ENCODE data around the gene SH3PXD2B.
A peak's percentile ranks its signal among the peaks of the same experiment; 100 is the strongest.
"Not testable (repeated sequence)": the region's sequence is repeated elsewhere in the genome, so short reads cannot be mapped to it uniquely, and the experiment has no call there.

Gene SH3PXD2B

GRCh38 chr5:172402531-172403188 is 51.7 kb downstream of the SH3PXD2B start:
- peaks cover 44% of the 10 kb centered on the region for H3K4me1 ChIP-seq (ENCODE audit: control insufficient read depth, insufficient read depth, low read length)
- no peaks in the 10 kb centered on the region for H3K9me3 ChIP-seq (ENCODE audit: control insufficient read depth, low read length)
- no peak overlapping the region for H3K4me3 ChIP-seq (ENCODE audit: low read length)
- no peaks in the 10 kb centered on the region for H3K27me3 ChIP-seq (replicated peaks; ENCODE audit: control insufficient read depth, insufficient read depth, low read length)
- no peak for DNase-seq (ENCODE audit: low read depth)
- peaks cover 27% of the 10 kb centered on the region for H3K36me3 ChIP-seq (ENCODE audit: control insufficient read depth, insufficient read depth, low read length, severe bottlenecking)
- H3K9ac ChIP-seq (ENCODE audit: low read length) = peak overlapping the region; percentile 78

- Histone ChIP-seq H3K4me1 (ENCODE audit: control insufficient read depth, insufficient read depth, low read length) (peaks cover 38% of the 10 kb centered on the region), H3K36me3 (ENCODE audit: control insufficient read depth, insufficient read depth, low read length, severe bottlenecking) (peaks cover 27% of the 10 kb centered on the region)
- H3K9me3 ChIP-seq (ENCODE audit: control insufficient read depth, low read length); H3K27me3 ChIP-seq (replicated peaks; ENCODE audit: control insufficient read depth, insufficient read depth, low read length); DNase-seq (ENCODE audit: low read depth); H3K4me3 ChIP-seq (ENCODE audit: low read length); H3K9ac ChIP-seq (ENCODE audit: low read length): not testable (repeated sequence)
Observed at GRCh38 chr5:172402031-172402430, 52.3 kb downstream of the SH3PXD2B start.

- Histone ChIP-seq H3K9ac (ENCODE audit: low read length) (peak overlapping the region; percentile 60), H3K4me1 (ENCODE audit: control insufficient read depth, insufficient read depth, low read length) (peaks cover 33% of the 10 kb centered on the region), H3K36me3 (ENCODE audit: control insufficient read depth, insufficient read depth, low read length, severe bottlenecking) (peaks cover 21% of the 10 kb centered on the region), H3K4me3 (ENCODE audit: low read length) (no peak overlapping the region), H3K27me3 (replicated peaks; ENCODE audit: control insufficient read depth, insufficient read depth, low read length) (no peaks in the 10 kb centered on the region), H3K9me3 (ENCODE audit: control insufficient read depth, low read length) (no peaks in the 10 kb centered on the region)
- DNase-seq (ENCODE audit: low read depth) = no peak
Observed at GRCh38 chr5:172399826-172400225, 54.5 kb downstream of the SH3PXD2B start.

- no peak overlapping the region for H3K4me3 ChIP-seq (ENCODE audit: low read length)
- H3K36me3 ChIP-seq (ENCODE audit: control insufficient read depth, insufficient read depth, low read length, severe bottlenecking) = peaks cover 21% of the 10 kb centered on the region
- peaks cover 33% of the 10 kb centered on the region for H3K4me1 ChIP-seq (ENCODE audit: control insufficient read depth, insufficient read depth, low read length)
- no peak for DNase-seq (ENCODE audit: low read depth)
- no peaks in the 10 kb centered on the region for H3K9me3 ChIP-seq (ENCODE audit: control insufficient read depth, low read length)
- H3K27me3 ChIP-seq (replicated peaks; ENCODE audit: control insufficient read depth, insufficient read depth, low read length) = no peaks in the 10 kb centered on the region
- peak overlapping the region; percentile 60 for H3K9ac ChIP-seq (ENCODE audit: low read length)
Observed at GRCh38 chr5:172399336-172399735, 55.0 kb downstream of the SH3PXD2B start.

DNA sequence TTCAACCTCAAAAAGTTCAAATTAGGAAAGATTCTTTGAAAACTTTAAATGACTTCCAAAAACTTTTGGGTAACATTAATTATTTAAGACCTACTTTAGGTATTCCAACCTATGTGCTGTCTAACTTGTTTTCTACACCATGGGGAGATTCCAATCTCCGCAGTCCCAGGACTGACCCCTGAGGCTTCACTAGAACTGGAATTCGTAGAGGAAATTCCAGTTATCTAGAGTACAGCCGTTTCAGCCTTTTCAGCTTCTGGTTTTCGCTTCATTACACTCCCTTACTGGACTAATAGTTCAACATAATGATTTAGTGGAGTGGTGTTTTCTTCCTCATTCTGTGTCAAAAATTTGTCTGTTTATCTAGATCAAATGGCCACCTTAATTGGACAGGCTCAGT is 55.7 kb downstream of the SH3PXD2B start:
- DNase-seq (ENCODE audit: low read depth); H3K9me3 ChIP-seq (ENCODE audit: control insufficient read depth, low read length); H3K9ac ChIP-seq (ENCODE audit: low read length); H3K4me3 ChIP-seq (ENCODE audit: low read length); H3K27me3 ChIP-seq (replicated peaks; ENCODE audit: control insufficient read depth, insufficient read depth, low read length): not testable (repeated sequence)
- H3K36me3 ChIP-seq (ENCODE audit: control insufficient read depth, insufficient read depth, low read length, severe bottlenecking) = peaks cover 27% of the 10 kb centered on the region
- peaks cover 29% of the 10 kb centered on the region for H3K4me1 ChIP-seq (ENCODE audit: control insufficient read depth, insufficient read depth, low read length)

GRCh38 chr5:172396994-172397393 is 57.3 kb downstream of the SH3PXD2B start:
- H3K36me3 ChIP-seq (ENCODE audit: control insufficient read depth, insufficient read depth, low read length, severe bottlenecking) = peaks cover 43% of the 10 kb centered on the region
- H3K27me3 ChIP-seq (replicated peaks; ENCODE audit: control insufficient read depth, insufficient read depth, low read length); DNase-seq (ENCODE audit: low read depth); H3K9me3 ChIP-seq (ENCODE audit: control insufficient read depth, low read length); H3K9ac ChIP-seq (ENCODE audit: low read length); H3K4me3 ChIP-seq (ENCODE audit: low read length): not testable (repeated sequence)
- peaks cover 15% of the 10 kb centered on the region for H3K4me1 ChIP-seq (ENCODE audit: control insufficient read depth, insufficient read depth, low read length)

- no peak for DNase-seq (ENCODE audit: low read depth)
- Histone ChIP-seq H3K27me3 (replicated peaks; ENCODE audit: control insufficient read depth, insufficient read depth, low read length) (no peaks in the 10 kb centered on the region), H3K36me3 (ENCODE audit: control insufficient read depth, insufficient read depth, low read length, severe bottlenecking) (peaks cover 50% of the 10 kb centered on the region), H3K9me3 (ENCODE audit: control insufficient read depth, low read length) (no peaks in the 10 kb centered on the region), H3K4me1 (ENCODE audit: control insufficient read depth, insufficient read depth, low read length) (peaks cover 15% of the 10 kb centered on the region), H3K4me3 (ENCODE audit: low read length) (no peak overlapping the region), H3K9ac (ENCODE audit: low read length) (no peak overlapping the region)
Observed at GRCh38 chr5:172396220-172396619, 58.1 kb downstream of the SH3PXD2B start.

- no peak for DNase-seq (ENCODE audit: low read depth)
- Histone ChIP-seq H3K9ac (ENCODE audit: low read length) (no peak overlapping the region), H3K4me1 (ENCODE audit: control insufficient read depth, insufficient read depth, low read length) (peaks cover 11% of the 10 kb centered on the region), H3K27me3 (replicated peaks; ENCODE audit: control insufficient read depth, insufficient read depth, low read length) (no peaks in the 10 kb centered on the region), H3K9me3 (ENCODE audit: control insufficient read depth, low read length) (no peaks in the 10 kb centered on the region), H3K36me3 (ENCODE audit: control insufficient read depth, insufficient read depth, low read length, severe bottlenecking) (peaks cover 56% of the 10 kb centered on the region), H3K4me3 (ENCODE audit: low read length) (no peak overlapping the region)
Observed at GRCh38 chr5:172395483-172395882, 58.8 kb downstream of the SH3PXD2B start.

DNA sequence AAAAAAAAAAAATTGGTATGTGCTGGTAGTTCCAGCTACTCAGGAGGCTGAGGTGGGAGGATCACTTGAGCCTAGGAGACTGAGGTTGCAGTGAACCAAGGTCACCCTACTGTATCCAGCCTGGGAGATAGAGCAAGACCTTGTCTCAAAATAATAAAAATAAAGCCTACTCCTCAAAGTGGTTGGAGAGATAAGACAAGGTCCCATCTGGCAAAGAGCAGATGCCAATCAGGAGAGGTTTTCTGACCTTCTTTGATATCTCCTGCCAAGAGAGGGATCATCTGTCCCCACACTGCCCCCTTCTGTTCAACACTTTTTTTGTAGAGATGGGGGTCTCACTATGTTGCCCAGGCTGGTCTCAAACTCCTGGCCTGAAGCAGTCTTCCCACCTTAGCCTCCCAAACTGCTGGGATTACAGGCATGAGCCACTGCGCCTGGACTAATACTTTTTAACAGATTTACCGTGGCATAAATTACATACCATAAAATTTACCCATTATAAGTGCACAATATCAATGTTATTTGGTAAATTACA is 64.7 kb downstream of the SH3PXD2B start:
- H3K4me3 ChIP-seq (ENCODE audit: low read length) = no peak overlapping the region
- no peak for DNase-seq (ENCODE audit: low read depth)
- H3K27me3 ChIP-seq (replicated peaks; ENCODE audit: control insufficient read depth, insufficient read depth, low read length) = no peaks in the 10 kb centered on the region
- peaks cover 93% of the 10 kb centered on the region for H3K36me3 ChIP-seq (ENCODE audit: control insufficient read depth, insufficient read depth, low read length, severe bottlenecking)
- no peaks in the 10 kb centered on the region for H3K4me1 ChIP-seq (ENCODE audit: control insufficient read depth, insufficient read depth, low read length)
- no peaks in the 10 kb centered on the region for H3K9me3 ChIP-seq (ENCODE audit: control insufficient read depth, low read length)
- H3K9ac ChIP-seq (ENCODE audit: low read length) = no peak overlapping the region

DNA sequence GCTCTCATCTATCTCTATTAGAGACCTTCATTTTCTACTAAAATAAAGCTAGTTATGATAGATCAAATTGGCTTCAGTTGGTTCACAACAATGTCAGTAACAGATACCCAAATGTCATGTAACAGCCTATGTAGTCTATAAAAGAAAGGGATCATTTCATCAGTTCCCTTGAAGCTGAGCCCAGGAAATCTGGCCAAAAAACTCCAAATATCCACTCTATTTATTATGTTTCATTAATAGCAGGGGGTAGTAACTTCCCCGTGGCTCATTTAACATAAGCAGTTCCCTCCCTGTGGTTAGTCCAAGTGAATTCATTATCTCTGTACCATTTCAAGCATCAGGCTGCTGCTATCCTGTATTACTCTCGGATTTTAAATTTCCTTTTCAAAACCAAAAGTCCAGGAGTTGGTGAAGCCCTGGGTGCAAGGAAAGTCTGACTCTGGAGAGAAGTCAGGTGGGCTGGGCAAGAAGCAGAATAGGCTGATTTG is 66.0 kb downstream of the SH3PXD2B start:
- H3K36me3 ChIP-seq (ENCODE audit: control insufficient read depth, insufficient read depth, low read length, severe bottlenecking) = peaks cover 87% of the 10 kb centered on the region
- no peak overlapping the region for H3K9ac ChIP-seq (ENCODE audit: low read length)

GRCh38 chr5:172385707-172386106 is 68.6 kb downstream of the SH3PXD2B start:
- H3K4me3 ChIP-seq (ENCODE audit: low read length) = no peak overlapping the region
- H3K9me3 ChIP-seq (ENCODE audit: control insufficient read depth, low read length) = no peaks in the 10 kb centered on the region
- peaks cover 81% of the 10 kb centered on the region for H3K36me3 ChIP-seq (ENCODE audit: control insufficient read depth, insufficient read depth, low read length, severe bottlenecking)

More for the DNA sequence above, 66.0 kb downstream of the SH3PXD2B start:
- Histone ChIP-seq H3K27me3 (replicated peaks; ENCODE audit: control insufficient read depth, insufficient read depth, low read length) (no peaks in the 10 kb centered on the region), H3K9me3 (ENCODE audit: control insufficient read depth, low read length) (no peaks in the 10 kb centered on the region), H3K4me1 (ENCODE audit: control insufficient read depth, insufficient read depth, low read length) (peaks cover under 1% of the 10 kb centered on the region), H3K4me3 (ENCODE audit: low read length) (no peak overlapping the region)
- no peak for DNase-seq (ENCODE audit: low read depth)

More at GRCh38 chr5:172385707-172386106, 68.6 kb downstream of the SH3PXD2B start:
- no peak for DNase-seq (ENCODE audit: low read depth)
- H3K4me1 ChIP-seq (ENCODE audit: control insufficient read depth, insufficient read depth, low read length) = peaks cover 10% of the 10 kb centered on the region
- H3K9ac ChIP-seq (ENCODE audit: low read length) = no peak overlapping the region
- no peaks in the 10 kb centered on the region for H3K27me3 ChIP-seq (replicated peaks; ENCODE audit: control insufficient read depth, insufficient read depth, low read length)

Data from adipocyte (in vitro differentiated cells).